HG03045 (cell line): ENCODE data around the gene FAM180B.

ENCODE experiments used
- ATAC-seq: cut with Tn5 transposase; IDR thresholded peaks from one replicate; pipeline ENCODE4 v1.9.1; 2021; ENCODE audit warnings: mild to moderate bottlenecking, moderate library complexity; ENCODE audit not compliant: unreplicated experiment

The FAM180B gene

DNA sequence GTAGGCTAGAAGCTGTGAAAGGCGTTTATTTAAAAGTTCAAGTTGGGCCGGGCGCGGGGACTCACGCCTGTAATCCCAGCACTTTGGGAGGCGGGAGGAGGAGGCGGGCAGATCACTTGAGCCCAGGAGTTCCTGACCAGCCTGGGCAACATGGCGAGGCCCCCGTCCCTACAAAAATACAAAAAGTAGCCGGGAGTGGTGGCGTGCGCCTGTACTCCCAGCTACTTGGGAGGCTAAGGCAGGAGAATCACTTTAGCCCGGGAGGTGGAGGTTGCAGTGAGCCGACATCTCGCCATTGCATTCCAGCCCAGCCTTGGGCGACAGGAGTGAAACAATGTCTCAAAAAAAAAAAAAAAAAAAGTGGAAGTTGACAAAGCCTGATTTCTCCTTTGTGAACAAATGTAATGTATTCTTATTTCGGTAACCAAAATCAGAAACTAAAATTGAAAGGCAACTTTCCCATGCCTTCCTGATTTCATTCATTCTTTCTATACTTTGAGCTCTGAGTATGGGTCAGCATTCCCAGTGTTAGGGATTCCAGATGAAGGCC lies 20.3 kb upstream of the FAM180B start:
- ATAC-seq = no peak

DNA sequence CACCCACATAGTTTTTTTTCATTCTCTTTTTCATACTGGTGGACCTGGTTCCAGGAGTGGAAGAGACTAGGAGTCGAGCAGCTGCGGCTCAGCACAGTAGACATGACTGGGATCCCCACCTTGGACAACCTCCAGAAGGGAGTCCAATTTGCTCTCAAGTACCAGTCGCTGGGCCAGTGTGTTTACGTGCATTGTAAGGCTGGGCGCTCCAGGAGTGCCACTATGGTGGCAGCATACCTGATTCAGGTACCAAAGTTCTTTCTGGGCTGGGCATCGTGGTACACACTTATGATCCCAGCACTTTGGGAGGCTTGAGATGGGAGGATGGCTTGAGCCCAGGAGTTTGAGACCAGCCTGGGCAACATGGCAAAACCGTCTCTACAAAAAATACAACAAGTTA lies 16.8 kb upstream of the FAM180B start:
- ATAC-seq = no peak

DNA sequence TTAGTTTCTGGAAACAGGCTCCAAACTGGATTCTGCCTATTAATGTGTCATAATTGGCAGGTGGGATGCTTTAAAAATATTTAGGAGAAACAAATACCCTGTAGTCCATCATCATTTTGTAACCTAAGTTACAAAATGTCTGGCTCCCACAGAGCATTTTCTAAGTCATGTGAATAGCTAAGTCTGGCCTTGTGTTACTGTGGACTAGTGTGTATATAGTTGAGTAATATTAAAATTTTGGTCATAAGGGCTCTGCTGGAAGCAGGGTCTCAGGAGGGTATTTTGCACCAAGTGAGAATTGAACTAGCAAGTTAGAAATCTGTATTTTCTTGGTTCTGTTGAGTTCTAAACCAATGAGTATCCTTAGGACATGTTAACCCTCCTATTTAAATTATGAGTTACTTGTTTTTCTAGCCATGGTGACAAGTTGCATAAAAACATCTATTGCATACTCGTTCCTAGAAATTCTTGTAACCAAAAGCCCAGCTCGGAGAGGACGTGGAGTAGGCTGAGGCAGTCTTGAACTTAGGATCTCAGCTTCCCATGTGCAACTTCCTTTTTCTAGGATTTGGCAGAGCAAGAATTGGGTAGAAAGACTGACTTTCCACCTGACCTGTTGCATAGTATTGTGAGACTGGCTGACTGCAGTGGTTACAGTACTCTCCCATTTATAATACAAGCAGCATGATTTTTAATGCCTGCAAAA lies 15.7 kb upstream of the FAM180B start:
- ATAC-seq = no peak

DNA sequence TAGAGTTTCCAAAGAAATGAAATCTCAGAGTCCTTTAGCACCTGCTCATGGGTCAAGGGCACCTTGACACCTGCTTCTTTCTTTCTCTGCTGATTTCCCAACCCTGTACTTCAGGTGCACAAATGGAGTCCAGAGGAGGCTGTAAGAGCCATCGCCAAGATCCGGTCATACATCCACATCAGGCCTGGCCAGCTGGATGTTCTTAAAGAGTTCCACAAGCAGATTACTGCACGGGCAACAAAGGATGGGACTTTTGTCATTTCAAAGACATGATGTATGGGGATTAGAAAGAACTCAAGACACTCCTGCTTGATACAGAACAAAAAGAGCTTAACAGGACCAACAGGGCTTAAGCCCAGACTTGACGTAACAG lies 15.1 kb upstream of the FAM180B start:
- ATAC-seq = no peak

DNA sequence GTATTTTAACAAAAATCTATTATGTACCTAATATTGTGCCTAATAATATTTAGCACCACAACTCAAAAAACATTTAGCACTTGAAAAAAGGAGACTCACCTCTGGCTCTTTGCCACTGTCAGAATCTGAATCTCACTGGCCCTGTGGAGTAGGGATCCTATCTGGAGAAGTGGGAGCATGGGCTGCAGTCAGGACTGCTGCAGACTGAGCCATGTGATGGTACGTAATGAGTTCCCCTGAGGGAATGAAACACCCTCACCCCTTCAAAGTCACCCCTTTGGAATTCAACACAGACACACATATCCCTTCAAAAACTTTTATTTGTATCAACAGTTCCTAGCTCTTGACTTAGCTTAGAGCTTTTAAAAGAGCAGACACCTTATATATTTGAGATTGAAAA lies 14.6 kb upstream of the FAM180B start:
- ATAC-seq = no peak

DNA sequence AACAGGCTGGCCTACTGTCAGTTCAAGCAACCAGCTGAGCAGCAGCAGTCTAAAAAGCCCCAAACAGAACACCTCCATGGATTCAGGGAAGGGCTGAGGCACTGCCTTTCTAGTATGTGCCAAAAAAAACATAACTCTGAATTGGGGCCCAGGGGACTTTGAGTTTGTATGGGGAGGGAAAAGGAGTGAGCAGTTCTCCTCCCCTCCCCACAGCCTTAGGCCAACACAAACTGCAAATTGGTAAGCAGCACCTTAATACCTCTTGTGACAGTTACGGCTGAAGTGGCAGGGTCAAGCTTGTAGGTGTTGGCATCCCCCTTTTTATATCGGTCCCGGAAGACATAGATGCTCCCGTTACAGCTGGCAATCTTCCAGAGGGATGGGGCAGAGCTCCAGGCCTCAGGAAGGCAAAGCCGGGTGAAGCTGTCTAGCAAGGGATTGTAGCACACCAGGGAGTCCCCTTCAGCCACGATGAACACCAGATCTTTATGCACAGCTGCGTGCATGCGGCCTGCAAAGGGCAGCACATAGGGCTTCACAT lies 13.7 kb upstream of the FAM180B start:
- ATAC-seq = no peak

DNA sequence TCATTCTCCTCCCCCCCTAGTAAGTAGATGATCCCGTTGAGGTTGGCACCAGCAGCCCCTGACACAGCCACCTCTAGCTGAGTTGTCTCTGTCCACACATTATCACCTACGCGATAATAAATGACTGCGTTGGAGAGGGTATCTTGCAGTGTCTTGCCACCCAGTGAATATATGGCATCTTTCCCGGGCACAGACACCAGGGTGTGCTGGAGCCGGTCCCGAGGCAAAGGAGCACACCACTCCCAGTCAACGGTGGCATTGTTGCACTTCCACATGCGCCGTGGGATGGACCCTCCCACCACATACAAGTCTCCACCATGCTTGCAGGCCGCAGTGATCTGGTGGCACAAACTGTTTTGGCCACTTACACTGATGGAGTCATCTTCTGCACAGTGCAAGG lies 13.2 kb upstream of the FAM180B start:
- no peak for ATAC-seq

DNA sequence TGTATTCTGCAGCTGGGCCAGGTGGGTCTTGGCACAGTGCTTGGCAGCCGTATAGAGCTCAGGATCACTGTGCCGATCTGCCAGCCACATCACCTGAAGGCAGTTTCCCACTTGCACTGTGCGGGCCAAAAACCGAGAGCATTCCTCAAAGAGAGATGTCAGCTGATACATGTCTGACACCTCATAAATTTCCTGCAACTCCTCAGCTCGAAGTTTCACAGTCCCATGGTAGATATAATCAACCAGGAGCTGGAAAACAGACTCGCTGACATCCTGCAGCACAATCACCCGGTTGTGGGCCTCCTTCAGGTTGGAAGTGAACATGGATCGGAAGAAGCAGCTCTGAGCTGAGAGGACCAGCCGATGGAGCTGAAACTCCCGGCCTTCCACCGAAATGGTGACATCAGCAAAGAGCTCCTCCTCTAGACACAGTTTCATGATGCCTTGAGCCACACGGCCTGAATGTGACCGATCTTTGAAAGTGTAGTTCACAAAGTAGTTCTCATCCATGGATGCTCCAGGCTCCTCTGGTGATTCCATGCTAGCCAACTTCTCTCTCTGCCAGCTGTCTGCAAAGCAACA lies 8.9 kb upstream of the FAM180B start:
- no peak for ATAC-seq

DNA sequence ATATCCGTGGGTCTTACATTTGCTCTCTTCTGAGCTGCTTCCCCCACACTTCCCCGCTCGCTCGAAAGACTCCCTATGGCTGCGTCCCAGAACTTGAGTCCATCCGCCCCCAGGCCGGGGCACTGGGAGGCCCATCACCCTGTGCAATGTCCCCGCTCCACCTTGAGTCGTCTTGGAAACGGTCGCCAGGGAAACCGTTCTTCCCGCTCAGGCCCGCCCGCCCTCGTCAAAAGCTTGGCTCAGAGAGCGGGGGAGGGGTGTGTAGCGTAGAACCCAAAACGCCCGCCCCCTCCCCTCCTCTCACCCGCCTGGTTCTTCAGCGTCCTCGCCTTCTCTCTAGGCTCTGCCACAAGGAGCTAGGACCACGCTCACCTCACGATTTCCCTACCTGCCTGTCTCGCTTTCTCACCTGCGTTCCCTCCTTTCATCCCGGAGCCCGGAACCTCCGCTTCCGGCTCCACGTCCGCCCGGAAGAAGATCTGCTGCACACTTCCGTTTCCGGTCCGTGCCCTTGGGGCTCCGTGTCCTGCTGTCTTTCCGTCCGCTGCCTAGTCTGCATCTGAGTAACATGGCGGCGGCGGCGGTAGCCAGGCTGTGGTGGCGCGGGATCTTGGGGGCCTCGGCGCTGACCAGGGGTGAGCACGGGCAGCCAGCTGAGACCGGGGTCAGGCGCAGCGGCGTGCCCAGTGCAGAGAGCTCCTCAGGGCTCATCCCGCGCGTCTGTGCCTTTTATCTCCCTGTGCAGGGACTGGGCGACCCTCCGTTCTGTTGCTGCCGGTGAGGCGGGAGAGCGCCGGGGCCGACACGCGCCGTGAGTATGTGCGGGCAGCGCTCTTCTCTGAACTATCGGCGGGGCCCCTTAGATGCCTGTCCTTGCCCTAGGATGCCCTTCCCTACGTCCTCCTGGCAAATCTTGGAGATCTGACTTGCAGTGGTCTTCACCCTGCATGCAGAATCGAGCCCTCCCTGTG lies 7.7 kb upstream of the FAM180B start, which contains the start of the genes KBTBD4 and NDUFS3:
KBTBD4 (minus strand) TSS at position 447 of the 971 bp plus-strand sequence; CDS start at position 428, 19 bp downstream.
NDUFS3 (plus strand) TSS at position 551 of the 971 bp plus-strand sequence; CDS start at position 569, 18 bp downstream.
- ATAC-seq = peak; percentile 91

DNA sequence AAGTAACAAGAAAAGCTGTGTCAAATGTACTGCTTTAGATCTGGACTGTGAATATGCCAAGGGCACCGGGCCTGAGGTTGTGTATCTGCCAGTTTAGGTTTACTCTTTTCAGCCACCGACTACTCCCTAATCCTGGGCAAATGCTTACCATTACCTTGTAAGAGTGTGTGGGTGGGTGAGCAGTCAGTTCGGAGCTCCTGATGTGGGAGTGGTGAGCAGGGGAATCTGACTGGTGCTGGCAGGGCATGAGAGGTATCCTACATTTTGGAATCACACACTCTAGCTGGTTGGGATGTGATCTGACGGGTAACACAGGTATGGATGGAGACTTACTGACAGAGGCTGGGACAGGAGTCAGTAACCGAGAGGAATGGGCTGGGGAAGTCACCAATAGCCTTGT lies 2.6 kb upstream of the FAM180B start:
- ATAC-seq = no peak

DNA sequence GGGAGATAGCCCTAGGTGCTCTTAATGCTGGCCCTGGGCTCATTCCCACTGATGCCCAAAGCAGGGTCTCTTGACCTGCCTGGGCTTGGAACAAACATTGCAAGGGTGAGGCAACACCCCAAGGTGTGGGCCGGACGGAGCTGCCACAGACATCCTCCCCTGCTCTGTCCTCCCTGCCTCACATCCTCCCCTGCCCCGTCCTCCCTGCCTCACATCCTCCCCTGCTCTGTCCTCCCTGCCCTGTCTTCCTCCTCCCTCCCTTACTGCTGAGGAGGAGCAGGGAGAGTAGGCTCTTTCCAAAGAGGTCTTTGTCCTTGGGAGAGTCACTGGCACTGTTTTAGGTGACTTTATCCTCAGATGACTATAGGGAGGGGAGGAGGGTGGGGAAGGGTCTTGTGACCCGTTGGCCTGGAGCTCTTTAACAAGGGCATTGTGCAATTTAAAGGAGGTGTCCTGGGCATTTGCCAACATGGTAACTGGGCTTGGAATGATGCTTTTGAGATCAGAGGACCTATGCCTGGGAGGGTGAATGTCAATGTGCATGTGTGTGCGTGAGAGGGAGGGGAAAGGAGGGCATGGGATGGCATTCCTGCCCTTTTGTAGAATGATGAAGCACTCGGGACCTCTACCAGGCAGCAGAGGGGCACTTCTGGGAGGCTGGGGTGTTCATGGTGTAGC lies 700 bp downstream of the FAM180B start:
- no peak for ATAC-seq

DNA sequence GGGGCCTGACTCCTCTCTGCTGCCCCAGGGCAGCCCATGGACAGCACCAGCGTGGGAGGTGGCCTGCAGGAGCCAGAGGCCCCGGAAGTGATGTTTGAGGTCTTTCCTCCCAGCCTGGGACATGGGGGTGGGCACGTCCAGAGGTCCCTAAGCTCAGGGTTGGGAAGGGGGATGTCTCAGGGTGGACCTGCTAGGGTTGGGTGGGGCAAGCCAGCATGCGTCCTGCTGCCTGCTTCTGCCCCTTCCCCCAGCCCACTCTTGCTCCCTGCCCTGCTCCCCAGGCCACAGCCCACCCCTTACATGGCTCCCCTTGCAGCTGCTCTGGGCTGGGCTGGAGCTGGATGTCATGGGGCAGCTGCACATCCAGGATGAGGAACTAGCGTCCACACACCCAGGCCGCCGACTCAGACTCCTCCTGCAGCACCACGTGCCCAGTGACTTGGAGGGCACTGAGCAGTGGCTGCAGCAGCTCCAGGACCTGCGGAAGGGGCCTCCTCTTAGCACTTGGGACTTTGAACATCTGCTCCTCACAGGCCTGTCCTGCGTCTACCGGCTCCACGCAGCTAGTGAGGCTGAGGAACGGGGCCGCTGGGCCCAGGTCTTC lies 1.3 kb downstream of the FAM180B start:
- ATAC-seq = no peak

DNA sequence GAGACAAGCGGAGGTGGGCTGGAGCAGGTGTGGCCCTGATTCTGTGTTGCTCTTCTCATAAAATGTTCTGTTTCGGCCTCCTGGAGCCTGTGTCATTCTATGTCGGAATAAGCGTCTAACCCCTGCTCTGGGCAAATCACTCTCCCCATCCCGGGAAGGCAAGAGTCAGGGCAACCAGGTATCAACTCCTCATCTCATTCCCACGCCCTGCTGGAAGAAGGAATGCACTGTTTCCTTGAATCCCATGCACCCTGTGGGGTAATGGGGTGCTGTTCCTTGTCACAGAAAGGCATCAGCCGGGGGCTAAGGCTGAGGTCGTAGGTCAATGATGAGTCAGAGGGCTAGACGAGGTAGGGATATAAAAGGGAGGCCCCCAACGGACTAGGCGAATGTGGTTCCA lies 2.6 kb downstream of the FAM180B start:
- ATAC-seq = no peak

DNA sequence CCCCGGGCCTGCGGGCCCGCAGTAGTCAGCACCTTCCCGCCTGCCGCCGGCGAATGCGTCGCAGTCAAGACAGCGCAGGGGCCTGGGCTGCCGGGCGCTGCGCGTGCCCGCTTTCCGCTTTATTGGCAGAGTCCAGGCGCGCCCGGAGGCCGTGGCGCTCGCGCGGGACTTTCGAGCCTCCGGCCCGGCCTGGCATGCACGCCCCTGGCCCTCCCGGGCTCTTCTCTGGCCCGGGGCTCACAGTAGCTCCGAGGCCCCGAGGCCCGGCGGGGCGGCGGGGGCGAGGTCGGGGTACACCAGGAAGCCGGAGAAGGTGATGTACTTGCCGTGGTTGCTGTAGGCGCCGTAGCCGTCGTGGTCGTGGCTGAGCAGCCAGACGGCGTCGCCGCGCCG lies 3.1 kb downstream of the FAM180B start:
- ATAC-seq = no peak

DNA sequence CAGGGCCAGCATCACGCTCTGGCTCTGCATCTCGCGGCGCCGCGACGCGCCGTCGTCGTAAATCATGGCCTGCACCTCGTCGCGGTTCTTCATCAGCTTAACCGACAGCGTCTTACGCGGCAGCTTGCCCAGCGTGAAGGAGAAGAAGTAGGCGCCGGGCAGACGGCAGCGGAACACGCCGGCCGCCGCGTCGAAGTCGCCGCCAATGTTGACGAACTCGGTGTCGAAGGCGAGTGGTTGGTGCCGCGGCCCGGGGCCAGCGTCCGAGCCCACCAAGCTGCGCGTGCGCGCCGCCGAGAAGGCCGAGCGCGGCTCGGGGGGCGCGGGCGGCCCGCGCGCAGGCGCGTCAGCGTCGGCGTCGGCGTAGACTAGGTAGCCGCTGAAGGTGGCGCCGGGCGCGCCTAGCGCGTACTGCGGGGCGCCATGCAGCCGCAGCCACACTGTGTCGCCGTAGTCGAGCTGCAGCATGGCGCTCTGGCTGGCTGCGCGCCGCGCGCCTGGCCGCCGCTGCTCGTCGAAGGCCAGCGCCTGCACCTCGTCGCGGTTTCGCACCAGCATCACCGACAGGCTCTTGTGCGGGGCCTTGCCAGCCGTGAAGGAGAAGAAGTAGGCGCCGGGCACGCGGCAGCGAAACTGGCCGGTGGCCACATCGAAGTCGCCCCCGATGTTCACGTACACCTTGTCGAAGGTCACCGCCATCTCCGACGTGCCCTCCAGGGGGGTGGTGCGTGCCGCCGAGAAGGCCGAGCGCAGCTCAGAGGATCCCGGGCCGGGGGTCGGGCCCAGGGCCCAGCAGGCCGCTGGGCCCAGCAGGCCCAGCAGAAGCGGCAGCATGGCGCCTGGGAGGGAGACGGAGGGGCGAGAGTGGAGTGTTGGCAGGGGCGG lies 3.7 kb downstream of the FAM180B start:
- no peak for ATAC-seq

DNA sequence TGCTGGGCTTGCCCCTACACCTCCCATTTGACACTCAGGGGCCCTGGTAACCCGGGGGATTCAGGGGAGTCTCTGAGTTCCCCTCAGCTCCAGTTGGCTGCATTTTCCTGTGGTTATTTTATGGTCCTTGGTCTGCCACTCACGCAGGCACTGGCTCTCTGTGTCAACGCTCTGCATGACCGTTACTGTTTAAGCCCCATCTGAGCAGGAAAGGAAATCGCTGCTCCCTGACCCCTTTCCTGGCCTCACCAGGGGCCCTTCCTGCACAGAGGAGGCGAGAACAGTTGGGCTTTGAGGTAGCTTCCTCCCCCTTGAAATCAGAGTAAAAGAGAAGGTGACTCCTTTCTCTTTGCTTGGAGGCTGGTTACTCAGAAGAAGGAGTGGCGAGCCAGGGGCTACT lies 5.3 kb downstream of the FAM180B start:
- ATAC-seq = no peak

DNA sequence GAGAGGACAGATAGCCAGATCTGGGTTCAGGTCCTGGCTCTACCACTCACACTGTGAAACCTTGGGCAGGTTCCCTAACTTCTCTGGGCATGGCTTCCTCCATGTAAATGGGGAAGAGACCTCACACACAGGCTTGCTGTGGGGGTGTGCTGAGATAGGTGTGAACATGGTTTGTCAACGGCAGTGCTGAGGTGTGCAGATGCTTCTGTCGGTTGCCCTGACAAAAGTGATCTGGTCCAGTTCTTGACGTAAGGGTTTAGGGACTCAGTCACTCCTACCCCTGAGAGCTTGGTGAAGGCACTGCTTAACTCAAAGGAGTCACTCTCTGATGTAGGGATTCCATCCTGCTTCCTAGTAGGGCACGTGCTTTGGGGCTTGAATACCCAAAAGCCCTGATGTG lies 5.8 kb downstream of the FAM180B start:
- no peak for ATAC-seq

DNA sequence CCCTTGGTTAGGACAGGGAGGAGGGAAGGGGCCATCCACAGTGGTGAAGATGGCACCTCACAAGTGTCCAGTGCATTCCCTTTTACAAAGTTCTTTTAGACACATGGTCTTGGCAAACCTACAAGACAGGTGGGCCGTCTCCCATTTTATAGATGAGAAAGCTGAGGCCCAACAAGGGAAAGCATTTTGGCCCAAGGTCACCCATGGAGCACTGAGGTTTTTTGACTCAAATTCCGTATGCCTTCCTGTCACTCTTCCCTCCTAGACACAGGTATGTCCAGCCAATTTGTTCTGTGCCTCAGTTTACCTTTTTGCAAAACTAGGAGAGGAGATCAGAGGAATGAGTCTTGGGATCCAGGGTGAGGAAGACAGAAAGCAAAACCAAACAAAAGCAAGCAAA lies 6.5 kb downstream of the FAM180B start:
- ATAC-seq = no peak

DNA sequence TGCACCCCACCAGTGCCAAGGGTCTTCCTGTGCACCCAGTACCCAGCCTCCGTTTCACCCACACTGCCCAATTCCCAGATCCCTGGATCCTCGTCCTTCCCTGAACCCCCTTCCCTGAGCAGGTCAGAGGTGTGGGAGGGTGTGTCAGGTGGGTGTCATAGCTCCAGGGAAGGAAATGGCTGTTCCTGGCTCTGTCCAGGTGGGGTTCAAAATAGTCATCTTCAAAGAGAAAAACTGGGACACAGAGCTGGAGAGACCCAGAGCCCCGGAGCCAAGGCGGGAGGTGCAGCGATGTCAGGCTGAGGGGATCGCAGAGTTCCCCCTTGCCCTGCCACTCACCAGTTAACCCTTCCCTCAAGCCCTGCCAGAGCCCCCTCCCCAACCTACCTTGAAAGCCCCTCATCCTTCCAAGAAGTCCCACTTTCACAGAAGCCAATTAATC lies 7.0 kb downstream of the FAM180B start:
- no peak for ATAC-seq
